HepG2 (cell line): Measurements from ENCODE around the gene ANKRD49. TPM values are rescaled to one million over a fixed set of nuclear protein-coding genes. Genes with fewer than 3 reads are reported as not detected.

Source experiments
- ATAC-seq: fragments of 200-7000 bp; cut with Tn5 transposase; 3 replicates; pipeline ENCODE4 v1.9.1; 2020; ENCODE audit warnings: mild to moderate bottlenecking, moderate library complexity
- BruUV-seq: library from RNA; stranded (reverse); fragments of 400-500 nt; replicated peaks from 2 replicates; lab custom pipeline; 2021; lab: Mats Ljungman, UMichigan
- CTCF ChIA-PET: fragments of 300-600 bp; formaldehyde crosslinking; extraction: SDS; loops from one replicate; lab custom pipeline; 2021; ENCODE audit warnings: low total read pairs, inconsistent platforms, low intra/inter-chr PET ratio; lab: Yijun Ruan, JAX
- POLR2A ChIA-PET: fragments of 350-600 bp; sonication (Branson Sonifier 250); formaldehyde crosslinking; loops from one replicate; lab custom pipeline; 2020; ENCODE audit warnings: antibody characterized with exemption, inconsistent platforms; lab: Yijun Ruan, JAX
- DNase-seq: peaks from one replicate; pipeline ENCODE4 v3.0.0-alpha.2; 2015; ENCODE audit warnings: low spot score
- FAIRE-seq: peaks from 3 replicates; lab custom pipeline; 2011; peaks lifted over from hg19 to GRCh38; lab: Jason Lieb, UNC
- H2AFZ ChIP-seq: one replicate; pipeline ENCODE4 v1.6.1; 2011; ENCODE audit warnings: low read length, inconsistent platforms
- H3K27ac ChIP-seq: fragments of 300-600 bp; 3 replicates; pipeline ENCODE4 v1.8.0; 2011; ENCODE audit warnings: mixed run types, mild to moderate bottlenecking, mixed read lengths, low read length, inconsistent platforms; ENCODE audit not compliant: insufficient read depth; ENCODE audit errors: extremely low read length
- H3K27me3 ChIP-seq, 2 experiments: fragments of 200-600 bp in 1 of 2; 2 replicates in 1 of 2; 3 replicates in 1 of 2; pipeline versions ENCODE4 v1.6.0 to v1.8.0; 2011; ENCODE audit warnings: low read length in 2 of 2, mild to moderate bottlenecking in 2 of 2, moderate library complexity in 2 of 2, inconsistent platforms in 1 of 2; ENCODE audit not compliant: insufficient read depth in 2 of 2, control insufficient read depth in 1 of 2
- H3K36me3 ChIP-seq, 2 experiments: fragments of 200-600 bp in 1 of 2; replicated peaks in 1 of 2; 2 replicates in 1 of 2; 3 replicates in 1 of 2; pipeline versions ENCODE4 v1.5.1 to v1.8.0; 2011; ENCODE audit warnings: low read length in 2 of 2, inconsistent platforms in 1 of 2; ENCODE audit not compliant: insufficient read depth in 2 of 2, control insufficient read depth in 1 of 2
- H3K4me1 ChIP-seq: 2 replicates; pipeline ENCODE4 v1.5.1; 2012; ENCODE audit warnings: low read length, inconsistent platforms; ENCODE audit not compliant: insufficient read depth
- H3K4me2 ChIP-seq: 2 replicates; pipeline ENCODE4 v1.6.0; 2011; ENCODE audit warnings: low read depth, low read length, inconsistent platforms
- H3K4me3 ChIP-seq, 3 experiments: fragments of 200-600 bp in 1 of 3; sonication (generic), shearing (Covaris generic) in 1 of 3; replicated peaks in 1 of 3; 2 replicates each; pipeline ENCODE4 v1.5.1; 2011 to 2016; ENCODE audit warnings: low read length in 3 of 3, inconsistent platforms in 2 of 3, low read depth in 2 of 3, mild to moderate bottlenecking in 2 of 3, control low read depth in 1 of 3, mixed read lengths in 1 of 3; ENCODE audit not compliant: insufficient read depth in 1 of 3
- H3K79me2 ChIP-seq: one replicate; pipeline ENCODE4 v1.6.1; 2011; ENCODE audit warnings: low read length, inconsistent platforms; ENCODE audit not compliant: insufficient read depth
- H3K9ac ChIP-seq: 2 replicates; pipeline ENCODE4 v1.6.0; 2011; ENCODE audit warnings: mild to moderate bottlenecking, low read depth, low read length, inconsistent platforms; ENCODE audit not compliant: insufficient read depth
- H3K9me3 ChIP-seq: 2 replicates; pipeline ENCODE4 v1.5.1; 2012; ENCODE audit warnings: mild to moderate bottlenecking, low read length
- H4K20me1 ChIP-seq: 2 replicates; pipeline ENCODE4 v1.6.0; 2011; ENCODE audit warnings: inconsistent platforms, mild to moderate bottlenecking, low read length, moderate library complexity; ENCODE audit not compliant: insufficient read depth
- GZF1 ChIP-seq: sonication (generic); formaldehyde crosslinking; IDR thresholded peaks from 2 replicates; pipeline ENCODE4 v1.5.1; 2020; ENCODE audit warnings: mild to moderate bottlenecking, missing genetic modification reagents
- HMG20A ChIP-seq: IDR thresholded peaks from 2 replicates; pipeline ENCODE4 v1.6.1; 2016; ENCODE audit warnings: borderline replicate concordance
- HOMEZ ChIP-seq: IDR thresholded peaks from 2 replicates; pipeline ENCODE4 v1.6.1; 2016; ENCODE audit warnings: low read depth
- HOXD1 ChIP-seq: sonication (generic); formaldehyde crosslinking; IDR thresholded peaks from 2 replicates; pipeline ENCODE4 v1.5.0; 2020; ENCODE audit warnings: missing genetic modification reagents
- KLF13 ChIP-seq: sonication (generic); formaldehyde crosslinking; IDR thresholded peaks from 2 replicates; pipeline ENCODE4 v1.4.0; 2020; ENCODE audit warnings: mild to moderate bottlenecking, missing genetic modification reagents
- PBX3 ChIP-seq: sonication (generic); formaldehyde crosslinking; IDR thresholded peaks from 2 replicates; pipeline ENCODE4 v1.8.1; 2023; ENCODE audit warnings: missing genetic modification reagents, inconsistent platforms, borderline replicate concordance
- SIN3A ChIP-seq: IDR thresholded peaks from 2 replicates; pipeline ENCODE4 v1.6.1; 2011; ENCODE audit warnings: low read depth, mild to moderate bottlenecking, control low read depth, low read length, borderline replicate concordance
- ZNF512B ChIP-seq: sonication (generic); formaldehyde crosslinking; IDR thresholded peaks from 2 replicates; pipeline ENCODE4 v1.5.1; 2020; ENCODE audit warnings: missing genetic modification reagents, mild to moderate bottlenecking, borderline replicate concordance
- ZNF598 ChIP-seq: sonication (generic); formaldehyde crosslinking; IDR thresholded peaks from 2 replicates; pipeline ENCODE4 v1.5.1; 2020; ENCODE audit warnings: mild to moderate bottlenecking, missing genetic modification reagents, borderline replicate concordance
- WGBS: methylation state at CpG from one replicate; pipeline ENCODE4 v1.1.6; 2017; ENCODE audit warnings: low lambda C conversion rate; 5-methylcytosine and 5-hydroxymethylcytosine counted together
- in situ Hi-C: cut with HindIII; loops from 2 replicates; pipeline ENCODE4 v1.10.0; 2017; ENCODE audit warnings: low pct_unique_long_range_greater_than_20kb; ENCODE audit not compliant: extremely low pct_ligation_motif_present
- intact Hi-C: fragments of 100-400 bp; cut with micrococcal nuclease; formaldehyde crosslinking; loops from one replicate; pipeline ENCODE4 v1.10.0; 2022; ENCODE audit not compliant: unreplicated experiment
- polyA plus RNA-seq, 8 experiments: library from polyadenylated mRNA; depleted of rRNA in 3 of 8; stranded (reverse) in 7 of 8; unstranded in 1 of 8; fragments of >200 nt; fragmentation: Illumina TruSeq in 4 of 8; extraction: Trizol in 4 of 8; gene quantifications; 2 replicates each; pipeline versions ENCODE4 v1.2.1 to v1.2.3, GENCODE V29; 2011 to 2016; ENCODE audit warnings: low read depth in 4 of 8, missing spikeins in 1 of 8, mixed read lengths in 1 of 8; ENCODE audit not compliant: insufficient read depth in 1 of 8
- total RNA-seq, 5 experiments: library from RNA; depleted of rRNA; stranded (reverse); fragments of >200 nt; fragmentation: Illumina TruSeq; extraction: Trizol; gene quantifications; 2 replicates each; pipeline ENCODE4 v1.2.3, GENCODE V29; 2016; ENCODE audit warnings: low read depth in 1 of 5
- TF ChIP-seq, protein P1 (sequence below), 2 experiments: sonication (generic) in 1 of 2; formaldehyde crosslinking in 1 of 2; IDR thresholded peaks; 2 replicates each; pipeline versions ENCODE4 v1.4.0 to v1.6.1; 2016 to 2020; ENCODE audit warnings: borderline replicate concordance in 1 of 2, low read depth in 1 of 2, mild to moderate bottlenecking in 1 of 2, missing genetic modification reagents in 1 of 2

ANKRD49 gene
- total and polyA plus RNA-seq, 2 of the 13 experiments (the other 11 are each of a cell fraction or from before 2014, with no cell fraction given): 14.2 to 14.3 TPM

DNA sequence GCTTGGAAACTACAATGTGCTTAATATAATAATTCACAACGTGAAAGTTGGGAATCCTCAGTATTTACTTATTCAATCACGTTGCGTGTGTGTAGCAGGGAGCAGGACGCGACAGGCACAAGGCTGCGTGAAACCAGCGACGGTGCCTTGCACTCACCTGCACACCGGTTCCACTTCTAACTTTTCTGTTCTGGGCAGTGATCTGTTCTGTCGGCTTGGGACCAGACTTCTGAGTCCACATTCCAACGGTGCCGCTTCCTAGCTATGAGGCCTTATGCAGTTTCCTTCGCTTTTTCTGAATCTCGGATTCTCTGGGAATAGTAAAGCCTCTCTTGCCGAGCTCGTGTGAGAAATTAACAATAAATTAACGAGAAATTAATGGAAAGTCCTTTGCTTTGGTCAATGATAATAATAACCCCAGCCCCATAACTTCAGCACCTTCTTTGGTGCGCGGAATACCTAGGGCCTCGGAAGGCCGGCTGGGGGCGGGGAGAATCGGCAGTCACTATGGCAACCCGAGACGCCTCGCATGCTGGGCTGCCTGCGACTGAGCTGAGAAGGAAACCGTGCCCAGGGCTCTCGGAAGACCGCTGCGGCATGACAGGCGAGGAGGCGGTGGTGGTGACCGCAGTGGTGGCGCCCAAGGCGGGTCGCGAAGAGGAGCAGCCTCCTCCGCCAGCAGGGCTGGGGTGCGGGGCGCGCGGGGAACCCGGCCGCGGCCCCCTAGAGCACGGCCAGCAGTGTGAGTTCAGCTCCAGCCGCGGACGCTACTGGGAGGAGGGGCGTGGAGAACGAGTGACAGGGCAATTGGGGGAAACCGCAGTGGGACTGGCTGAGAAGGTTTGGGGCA lies 18.4 kb downstream of the ANKRD49 start, which contains the start of gene C11orf97 (continued):
- TF ChIP-seq ZNF512B (CRISPR knock-in tag) (0 out of 2 replicates have a peak, but pooled peaks have one; percentile 22), ZNF598 (CRISPR knock-in tag) (0 out of 2 replicates have a peak, but pooled peaks have one; percentile 29), HMG20A (no peak), HOMEZ (CRISPR knock-in tag) (no peak)

DNA sequence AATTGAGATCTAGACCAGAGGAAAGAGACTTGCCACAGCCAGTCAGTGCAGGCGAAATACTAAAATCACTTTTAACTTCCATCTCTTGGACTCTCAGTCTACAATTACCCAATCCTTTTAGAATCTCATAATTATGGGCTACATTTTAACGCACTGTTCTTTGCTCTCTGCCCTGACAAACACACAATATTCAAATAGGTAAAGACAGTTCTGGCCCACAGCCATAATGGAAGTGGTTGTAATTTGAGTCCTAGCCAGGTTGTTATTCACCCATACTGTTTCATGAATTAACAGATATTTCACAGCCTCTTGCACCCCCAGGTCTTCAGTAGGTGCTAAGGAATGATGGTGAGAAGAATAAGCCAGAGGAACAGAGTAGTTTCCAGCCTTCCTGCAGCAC lies 19.3 kb downstream of the ANKRD49 start:
- peaks cover 49% of the 10 kb centered on the region for H3K4me1 ChIP-seq
- no peak overlapping the region for H2AFZ ChIP-seq
- FAIRE-seq: no peak
- WGBS: 0% methylated on average over 2 of the region's 2 CpGs
- intact Hi-C loops (loop anchor here (10.0 kb wide), 1 partner anchor 552 kb away; the partner anchor contains the start of gene SRSF8), in situ Hi-C loops (no loop called here)
- no peaks in the 10 kb centered on the region for H4K20me1 ChIP-seq
- CTCF ChIA-PET: no interaction called here
- H3K79me2 ChIP-seq: no peaks in the 10 kb centered on the region
- H3K27ac ChIP-seq: peak overlapping the region; percentile 23
- H3K4me3 ChIP-seq: peak overlapping the region in 1 of 3 experiments; percentile 71; a peak in 1 of 6 replicates
- BruUV-seq: no TSS peak
- POLR2A ChIA-PET: interaction anchor here (1.3 kb wide), 2 partner anchors 19 to 772 kb away, joined by 3 to 5 read pairs; partner anchors contain the start of genes ANKRD49, C11orf54, MRE11 and TAF1D
- peak; percentile 64 for ATAC-seq
- peak; percentile 72 for DNase-seq
- H3K27me3 ChIP-seq: peaks cover 0 to 1% of the 10 kb centered on the region in 2 experiments; a peak in 1 of 5 replicates
- H3K9me3 ChIP-seq: no peaks in the 10 kb centered on the region
- H3K36me3 ChIP-seq: no peaks in the 10 kb centered on the region
- H3K4me2 ChIP-seq: peak overlapping the region; percentile 95
- no peak overlapping the region for H3K9ac ChIP-seq
- TF ChIP-seq KLF13 (CRISPR knock-in tag) (no peak), PBX3 (CRISPR knock-in tag) (no peak), HOXD1 (CRISPR knock-in tag) (no peak), SIN3A (no peak), GZF1 (no peak)
- TF ChIP-seq, protein P1, sequence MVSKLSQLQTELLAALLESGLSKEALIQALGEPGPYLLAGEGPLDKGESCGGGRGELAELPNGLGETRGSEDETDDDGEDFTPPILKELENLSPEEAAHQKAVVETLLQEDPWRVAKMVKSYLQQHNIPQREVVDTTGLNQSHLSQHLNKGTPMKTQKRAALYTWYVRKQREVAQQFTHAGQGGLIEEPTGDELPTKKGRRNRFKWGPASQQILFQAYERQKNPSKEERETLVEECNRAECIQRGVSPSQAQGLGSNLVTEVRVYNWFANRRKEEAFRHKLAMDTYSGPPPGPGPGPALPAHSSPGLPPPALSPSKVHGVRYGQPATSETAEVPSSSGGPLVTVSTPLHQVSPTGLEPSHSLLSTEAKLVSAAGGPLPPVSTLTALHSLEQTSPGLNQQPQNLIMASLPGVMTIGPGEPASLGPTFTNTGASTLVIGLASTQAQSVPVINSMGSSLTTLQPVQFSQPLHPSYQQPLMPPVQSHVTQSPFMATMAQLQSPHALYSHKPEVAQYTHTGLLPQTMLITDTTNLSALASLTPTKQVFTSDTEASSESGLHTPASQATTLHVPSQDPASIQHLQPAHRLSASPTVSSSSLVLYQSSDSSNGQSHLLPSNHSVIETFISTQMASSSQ (IDR thresholded peaks at IDR 0.05; ENCODE audit: low read depth): no peak
- TF ChIP-seq, protein P1 (CRISPR knock-in tag; IDR thresholded peaks at IDR 0.05; ENCODE audit: borderline replicate concordance): no peak
